Neuron (in vitro differentiated cells): ENCODE results near the gene ALPK1.
A peak's percentile ranks its signal among the peaks of the same experiment; 100 is the strongest.

Experiments
- H2AFZ ChIP-seq: one replicate; pipeline ENCODE4 v1.6.1; 2013; ENCODE audit warnings: low read depth, mild to moderate bottlenecking, inconsistent platforms, low read length, moderate library complexity
- H3K27me3 ChIP-seq: one replicate; pipeline ENCODE4 v1.6.1; 2013; ENCODE audit warnings: low read length; ENCODE audit not compliant: insufficient read depth
- H3K36me3 ChIP-seq: one replicate; pipeline ENCODE4 v1.6.1; 2013; ENCODE audit warnings: low read length; ENCODE audit not compliant: insufficient read depth
- H3K4me1 ChIP-seq: one replicate; pipeline ENCODE4 v1.6.1; 2013; ENCODE audit warnings: low read length; ENCODE audit not compliant: insufficient read depth
- H3K4me3 ChIP-seq: 2 replicates; pipeline ENCODE4 v1.5.1; 2013; ENCODE audit warnings: mild to moderate bottlenecking, low read length, moderate library complexity
- H3K9me3 ChIP-seq: one replicate; pipeline ENCODE4 v1.6.1; 2013; ENCODE audit warnings: low read length

The ALPK1 gene

DNA sequence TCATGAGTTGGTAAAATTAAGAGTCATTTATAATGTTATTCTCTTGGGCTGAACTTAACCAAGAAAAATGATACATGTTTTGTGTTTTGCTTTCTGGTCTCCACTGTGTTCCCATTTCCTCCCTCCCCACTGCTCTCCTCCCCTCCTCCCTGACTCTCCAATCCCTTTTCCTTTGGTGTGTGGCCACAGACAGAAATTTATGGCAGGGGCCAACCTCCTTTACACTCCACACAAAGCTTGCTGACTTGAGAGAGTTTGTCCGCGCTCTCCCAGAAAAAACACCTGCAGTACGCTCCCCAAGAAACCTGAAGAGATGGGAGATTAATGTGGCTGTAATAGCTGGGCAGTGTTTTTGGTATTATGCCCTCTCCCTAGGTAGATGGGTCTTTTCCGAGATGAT lies 88.9 kb downstream of the ALPK1 start:
- Histone ChIP-seq H2AFZ (no peak overlapping the region), H3K9me3 (no peaks in the 10 kb centered on the region), H3K27me3 (no peaks in the 10 kb centered on the region), H3K36me3 (no peaks in the 10 kb centered on the region), H3K4me3 (no peak overlapping the region), H3K4me1 (peaks cover 14% of the 10 kb centered on the region)

DNA sequence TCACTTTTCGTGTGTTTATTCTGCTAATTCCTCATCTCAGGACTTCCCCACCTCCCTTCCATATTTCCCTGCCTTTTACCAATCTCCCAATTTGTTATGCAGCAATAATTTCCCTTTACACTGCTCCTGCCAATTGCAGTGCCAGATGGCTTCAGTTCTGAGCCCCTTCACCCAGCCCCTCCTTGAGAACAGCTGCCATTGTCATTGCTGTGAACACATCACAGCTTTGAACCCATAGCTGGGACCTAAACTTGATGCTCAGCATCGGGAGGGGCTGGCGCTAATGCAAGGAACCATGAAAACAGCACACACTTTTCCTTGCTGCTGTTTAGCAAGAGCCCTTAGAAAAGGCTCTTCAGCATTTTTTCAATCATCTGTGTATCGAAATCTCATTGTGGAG lies 104.9 kb downstream of the ALPK1 start:
- Histone ChIP-seq H3K4me1 (peaks cover 27% of the 10 kb centered on the region), H3K4me3 (no peak overlapping the region), H3K27me3 (peaks cover 2% of the 10 kb centered on the region), H3K36me3 (no peaks in the 10 kb centered on the region), H2AFZ (no peak overlapping the region), H3K9me3 (no peaks in the 10 kb centered on the region)

DNA sequence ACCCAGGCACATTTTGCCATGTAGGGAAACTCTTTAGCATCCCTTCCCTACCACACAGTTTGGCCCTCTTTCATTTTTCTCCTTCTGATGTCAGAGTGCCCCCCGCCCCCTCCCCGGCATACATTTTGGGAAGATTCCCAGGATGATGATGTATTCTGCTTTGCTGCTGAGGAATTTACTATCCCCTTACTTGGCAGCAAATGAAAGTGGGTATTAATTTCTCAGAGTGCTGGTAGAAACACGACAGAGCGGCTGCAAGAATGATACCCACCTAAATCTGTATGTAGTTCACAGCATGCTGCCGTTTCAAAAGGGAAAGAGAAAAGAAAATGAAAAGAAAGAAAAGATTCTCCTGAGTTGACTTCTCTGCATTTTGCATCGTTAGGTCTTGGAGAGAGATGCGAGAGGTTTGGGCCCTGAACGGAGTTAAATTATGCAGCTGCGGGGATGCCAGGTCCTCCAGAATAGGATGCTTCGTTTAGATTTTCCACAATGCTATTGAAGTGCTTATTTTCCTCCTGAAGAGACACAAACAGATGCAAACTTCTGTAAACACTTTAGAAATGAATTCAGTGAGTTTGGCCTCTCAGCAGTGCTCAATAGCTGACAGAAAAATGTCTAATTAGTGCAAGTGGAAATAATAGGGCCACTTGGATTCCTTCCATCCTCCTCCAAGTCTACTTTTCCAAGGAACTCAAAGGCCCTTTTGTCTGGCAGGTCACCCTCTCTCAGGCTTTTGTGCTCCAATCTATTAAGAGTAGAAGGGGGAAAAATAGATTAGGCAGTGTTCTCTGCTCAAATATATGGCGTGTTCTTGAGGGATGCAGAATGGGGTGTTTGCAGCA lies 106.2 kb downstream of the ALPK1 start:
- H3K36me3 ChIP-seq, result no peaks in the 10 kb centered on the region
- no peaks in the 10 kb centered on the region for H3K9me3 ChIP-seq
- H3K27me3 ChIP-seq, result peaks cover 2% of the 10 kb centered on the region
- no peak overlapping the region for H2AFZ ChIP-seq
- peaks cover 27% of the 10 kb centered on the region for H3K4me1 ChIP-seq
- peak overlapping the region; percentile 5 for H3K4me3 ChIP-seq

DNA sequence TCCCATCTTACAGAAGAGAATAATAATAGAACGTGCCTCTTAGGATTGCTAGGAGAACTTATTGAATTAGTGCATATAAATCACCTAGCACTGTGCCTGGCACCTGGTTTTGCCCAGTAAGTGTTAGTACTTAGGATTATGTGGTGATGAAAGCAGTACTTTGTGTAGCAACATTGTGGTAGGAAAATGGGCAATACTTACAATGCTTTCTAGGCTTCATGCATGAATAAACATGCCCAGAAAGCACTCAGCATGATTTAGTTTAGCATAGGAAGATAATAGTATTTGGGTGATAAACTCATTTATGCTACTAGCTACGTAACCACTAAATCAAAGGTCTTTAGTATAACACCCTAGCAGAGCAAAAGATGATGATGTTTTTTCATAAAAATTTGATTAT lies 113.2 kb downstream of the ALPK1 start:
- Histone ChIP-seq H3K27me3 (peaks cover 2% of the 10 kb centered on the region), H3K4me3 (no peak overlapping the region), H3K4me1 (peaks cover 15% of the 10 kb centered on the region), H3K36me3 (no peaks in the 10 kb centered on the region), H3K9me3 (no peaks in the 10 kb centered on the region), H2AFZ (no peak overlapping the region)

DNA sequence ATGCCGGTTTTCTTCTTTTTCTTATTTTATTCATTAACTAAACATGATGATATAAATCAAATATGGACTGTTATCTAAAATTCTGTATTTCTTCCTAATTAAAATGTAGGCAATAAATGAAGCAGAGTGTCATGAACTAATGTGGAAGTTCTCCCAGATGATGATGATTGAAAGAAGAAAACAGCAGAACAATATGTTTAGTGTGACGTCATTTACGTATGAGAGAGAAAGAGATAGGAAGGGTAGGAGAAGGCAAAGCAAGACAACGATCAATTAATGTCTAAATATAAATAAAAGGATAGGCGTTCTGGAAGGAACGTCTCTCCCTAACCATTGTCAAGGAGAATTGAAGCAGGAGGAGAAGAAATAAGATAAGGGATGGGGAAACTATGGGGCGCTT lies 113.6 kb downstream of the ALPK1 start:
- Histone ChIP-seq H3K36me3 (no peaks in the 10 kb centered on the region), H2AFZ (no peak overlapping the region), H3K4me1 (peaks cover 15% of the 10 kb centered on the region), H3K4me3 (no peak overlapping the region), H3K9me3 (no peaks in the 10 kb centered on the region), H3K27me3 (peaks cover 2% of the 10 kb centered on the region)

DNA sequence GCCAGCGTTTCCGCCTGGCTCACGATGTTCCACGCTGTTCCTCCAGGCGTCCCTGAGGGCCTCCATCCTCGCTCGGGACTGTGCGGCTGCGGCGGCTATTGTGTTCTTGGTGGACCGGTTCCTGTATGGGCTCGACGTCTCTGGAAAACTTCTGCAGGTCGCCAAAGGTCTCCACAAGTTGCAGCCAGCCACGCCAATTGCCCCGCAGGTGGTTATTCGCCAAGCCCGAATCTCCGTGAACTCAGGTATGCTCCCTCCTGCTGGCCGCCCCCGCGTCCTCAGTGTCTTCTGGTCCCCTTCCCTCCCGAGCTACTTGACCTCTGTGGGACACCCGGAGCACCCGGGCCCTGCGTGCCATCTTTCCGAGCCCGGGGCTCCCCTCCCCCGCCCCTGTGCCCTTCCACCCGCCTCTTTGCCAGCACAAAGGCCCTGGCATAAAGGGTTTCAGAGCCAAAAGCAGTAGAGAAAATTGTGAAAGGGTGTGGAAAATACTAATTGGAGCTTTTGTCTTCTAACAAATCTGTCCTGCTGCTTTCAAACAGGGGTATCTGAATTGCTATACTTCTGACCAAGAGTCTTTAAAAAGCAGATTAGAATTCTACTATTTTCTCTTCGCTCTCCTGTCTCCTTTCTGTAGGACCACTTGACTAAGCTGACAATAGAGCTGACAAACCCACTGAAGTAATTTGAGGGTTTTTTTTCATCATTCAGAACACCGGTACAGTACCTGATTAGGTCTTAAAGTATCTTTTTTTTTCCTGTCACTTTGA lies 114.8 kb downstream of the ALPK1 start:
- H2AFZ ChIP-seq, result no peak overlapping the region
- H3K4me1 ChIP-seq, result peaks cover 15% of the 10 kb centered on the region
- no peaks in the 10 kb centered on the region for H3K36me3 ChIP-seq
- no peaks in the 10 kb centered on the region for H3K9me3 ChIP-seq
- H3K27me3 ChIP-seq, result no peaks in the 10 kb centered on the region
- no peak overlapping the region for H3K4me3 ChIP-seq

DNA sequence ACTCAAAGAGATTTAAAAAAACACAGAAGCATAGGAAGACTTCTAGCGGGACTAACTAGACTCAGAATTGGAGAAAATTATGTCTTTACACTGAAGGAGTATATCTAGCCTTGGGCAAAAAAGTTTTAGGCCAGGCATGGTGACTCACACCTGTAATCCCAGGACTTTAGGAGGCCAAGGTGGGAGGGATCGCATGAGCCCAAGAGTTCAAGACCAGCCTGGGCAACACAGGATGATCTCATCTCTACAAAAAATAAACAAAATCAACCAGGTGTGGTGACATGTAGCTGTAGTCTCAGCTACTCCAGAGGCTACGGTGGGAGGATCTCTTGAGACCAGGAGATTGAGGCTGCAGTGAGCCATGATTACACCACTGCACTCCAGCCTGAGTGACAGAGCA lies 119.3 kb downstream of the ALPK1 start:
- no peak overlapping the region for H3K4me3 ChIP-seq
- peaks cover 15% of the 10 kb centered on the region for H3K4me1 ChIP-seq
- H3K36me3 ChIP-seq, result no peaks in the 10 kb centered on the region
- H3K27me3 ChIP-seq, result no peaks in the 10 kb centered on the region
- H3K9me3 ChIP-seq, result peaks cover 3% of the 10 kb centered on the region
- no peak overlapping the region for H2AFZ ChIP-seq

DNA sequence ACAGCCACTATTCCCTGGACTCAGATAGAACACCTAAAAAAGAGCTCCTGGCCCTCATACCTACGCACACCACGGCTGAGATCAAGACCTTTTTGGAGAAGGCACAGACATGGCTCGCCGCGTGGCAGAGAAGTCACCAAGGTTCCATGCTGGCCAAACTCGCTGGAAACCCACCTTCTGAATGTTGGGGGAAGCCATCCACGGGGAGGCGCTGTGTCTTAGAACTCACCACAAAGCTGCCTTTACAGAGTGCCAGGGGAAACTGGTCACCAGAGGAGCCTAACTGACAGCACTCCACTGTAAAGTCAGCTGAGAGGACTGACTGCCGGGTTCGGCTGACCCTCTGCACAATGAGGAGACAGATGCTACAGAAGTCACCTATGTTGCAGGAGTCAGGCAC lies 120.9 kb downstream of the ALPK1 start:
- no peaks in the 10 kb centered on the region for H3K27me3 ChIP-seq
- peaks cover 3% of the 10 kb centered on the region for H3K9me3 ChIP-seq
- H3K36me3 ChIP-seq, result no peaks in the 10 kb centered on the region
- H2AFZ ChIP-seq, result no peak overlapping the region
- H3K4me3 ChIP-seq, result no peak overlapping the region
- H3K4me1 ChIP-seq, result peaks cover 1% of the 10 kb centered on the region

DNA sequence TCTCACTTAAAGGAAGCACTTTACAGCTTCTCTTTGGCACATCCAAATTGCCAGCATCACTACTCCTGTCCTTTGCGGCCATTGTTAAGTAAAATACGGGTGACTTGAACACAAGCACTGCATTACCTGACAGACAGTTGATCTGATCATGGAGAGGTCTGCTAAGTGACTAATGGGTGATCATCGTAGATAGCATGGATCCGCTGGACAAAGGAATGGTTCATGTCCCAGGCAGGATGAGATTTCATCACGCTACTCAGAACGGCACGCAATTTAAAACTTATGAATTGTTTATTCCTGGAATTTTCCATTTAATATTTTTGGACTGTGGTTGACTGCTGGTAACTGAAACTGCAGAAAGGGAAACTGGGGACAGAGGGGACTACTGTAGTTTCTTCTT lies 124.7 kb downstream of the ALPK1 start:
- Histone ChIP-seq H3K4me1 (no peaks in the 10 kb centered on the region), H3K36me3 (no peaks in the 10 kb centered on the region), H3K4me3 (no peak overlapping the region), H3K27me3 (no peaks in the 10 kb centered on the region), H2AFZ (no peak overlapping the region), H3K9me3 (peaks cover 3% of the 10 kb centered on the region)

DNA sequence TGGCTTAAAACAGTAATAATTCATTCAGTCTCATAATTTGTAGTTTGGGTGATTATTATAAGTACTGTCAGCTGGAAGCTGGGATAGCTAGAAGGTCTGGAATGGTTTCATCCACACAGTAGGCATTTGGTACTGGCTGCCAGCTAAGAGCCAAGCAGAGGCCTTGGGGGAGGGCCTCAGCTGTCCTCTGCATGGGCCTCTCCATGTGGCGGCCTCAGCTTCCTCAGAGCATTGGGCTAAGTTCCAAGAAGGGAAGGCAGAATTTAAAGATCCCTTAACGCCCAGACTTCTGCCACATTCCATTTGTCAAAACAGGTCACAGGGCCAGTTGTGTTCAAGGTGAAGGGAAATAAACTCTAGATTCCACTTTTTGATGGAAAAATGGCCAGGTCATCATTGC lies 125.5 kb downstream of the ALPK1 start:
- H3K4me1 ChIP-seq, result no peaks in the 10 kb centered on the region
- H3K4me3 ChIP-seq, result no peak overlapping the region
- no peaks in the 10 kb centered on the region for H3K36me3 ChIP-seq
- H2AFZ ChIP-seq, result no peak overlapping the region
- peaks cover 3% of the 10 kb centered on the region for H3K9me3 ChIP-seq
- H3K27me3 ChIP-seq, result no peaks in the 10 kb centered on the region

DNA sequence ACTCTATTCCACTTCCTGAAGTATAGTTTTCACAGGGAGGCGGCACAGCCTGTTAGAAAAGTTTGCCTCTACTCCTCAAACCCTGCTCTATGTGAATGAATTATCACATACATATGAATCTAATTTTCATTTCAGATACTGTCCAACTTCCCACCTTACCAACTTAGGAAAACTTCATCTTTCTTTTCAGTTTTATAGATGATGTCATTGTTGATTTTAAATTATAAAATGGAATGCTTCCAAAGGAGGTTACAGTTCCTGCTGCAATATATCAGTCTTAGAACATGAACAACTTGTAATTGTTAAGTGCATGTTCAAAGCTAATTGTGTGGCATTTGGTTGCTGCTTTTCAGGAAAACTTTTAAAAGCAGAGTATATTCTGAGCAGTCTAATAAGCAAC lies 126.4 kb downstream of the ALPK1 start:
- Histone ChIP-seq H3K27me3 (no peaks in the 10 kb centered on the region), H3K4me1 (no peaks in the 10 kb centered on the region)

DNA sequence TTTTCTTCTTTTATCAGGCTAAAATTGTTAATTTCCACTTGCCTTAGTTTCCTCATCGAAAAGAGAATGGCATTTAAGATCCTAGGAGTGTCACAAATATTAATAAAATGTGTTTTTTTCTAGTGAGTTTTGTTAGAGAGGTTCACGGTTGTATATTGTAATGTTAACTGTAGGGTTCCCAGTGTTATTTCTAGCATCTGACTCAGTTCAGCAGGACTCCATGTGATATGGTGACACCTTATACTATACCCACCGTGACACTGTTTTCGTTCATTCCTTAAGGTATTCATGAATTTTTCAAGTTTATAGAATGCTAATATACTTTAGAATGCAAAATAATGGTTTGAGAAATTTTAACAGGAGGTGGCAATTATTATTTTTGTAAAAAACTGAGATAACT lies 128.7 kb downstream of the ALPK1 start:
- Histone ChIP-seq H3K36me3 (no peaks in the 10 kb centered on the region), H3K9me3 (no peaks in the 10 kb centered on the region), H3K27me3 (no peaks in the 10 kb centered on the region)

More for the DNA sequence above, 126.4 kb downstream of the ALPK1 start:
- Histone ChIP-seq H3K9me3 (no peaks in the 10 kb centered on the region), H3K4me3 (no peak overlapping the region), H3K36me3 (no peaks in the 10 kb centered on the region), H2AFZ (no peak overlapping the region)

DNA sequence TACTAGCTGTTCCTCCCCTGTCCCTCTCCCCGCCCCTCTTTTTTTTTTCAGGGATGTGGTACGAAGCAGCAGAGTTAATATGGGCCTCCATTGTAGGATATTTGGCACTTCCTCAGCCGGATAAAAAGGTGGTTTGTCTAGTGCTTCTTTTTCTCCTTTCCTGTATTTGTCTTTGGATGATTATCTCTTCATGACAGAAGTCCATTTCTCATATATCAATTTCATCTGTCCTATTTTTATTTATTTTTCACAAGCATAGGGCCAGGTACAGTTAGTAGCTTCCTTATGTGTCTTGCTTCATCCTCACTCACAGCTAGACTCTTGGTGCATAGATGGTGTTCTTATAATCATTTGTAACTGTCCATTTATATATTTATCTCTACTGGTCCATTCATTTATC lies 129.2 kb downstream of the ALPK1 start:
- Histone ChIP-seq H2AFZ (no peak overlapping the region), H3K36me3 (no peaks in the 10 kb centered on the region), H3K27me3 (no peaks in the 10 kb centered on the region), H3K4me1 (no peaks in the 10 kb centered on the region), H3K9me3 (no peaks in the 10 kb centered on the region), H3K4me3 (no peak overlapping the region)

More for the DNA sequence above, 128.7 kb downstream of the ALPK1 start:
- Histone ChIP-seq H3K4me3 (no peak overlapping the region), H3K4me1 (no peaks in the 10 kb centered on the region), H2AFZ (no peak overlapping the region)
